ENCODE measurements around the gene GCLC.

The GCLC gene

DNA sequence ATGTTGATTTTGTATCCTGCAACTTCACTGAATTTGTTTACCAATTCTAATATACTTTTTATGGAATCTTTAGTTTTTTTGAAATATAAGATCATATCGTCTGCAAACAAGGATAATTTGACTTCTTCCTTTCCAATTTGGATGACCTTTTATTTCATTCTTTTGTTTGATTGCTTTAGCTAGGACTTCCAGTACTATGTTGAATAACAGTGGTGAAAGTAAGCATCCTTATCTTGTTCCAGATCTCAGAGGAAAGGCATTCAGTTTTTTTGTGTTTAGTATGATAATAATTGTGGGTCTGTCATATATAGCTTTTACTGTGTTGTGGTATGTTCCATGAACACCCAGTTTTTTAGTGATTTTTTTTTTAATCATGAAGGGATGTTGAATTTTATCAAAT, 75.7 kb downstream of the GCLC start:
- no peak for TF ChIP-seq POU2F2 (IDR thresholded peaks at IDR 0.05; ENCODE audit: low read depth, low read length)
- no peak for TF ChIP-seq SPI1 (IDR thresholded peaks at IDR 0.05; ENCODE audit: low read depth, low read length)
- no peak for TF ChIP-seq TAF1 (IDR thresholded peaks at IDR 0.05; ENCODE audit: low read depth, low read length)
- TF ChIP-seq POLR2A (IDR thresholded peaks at IDR 0.05; ENCODE audit: low read depth, low read length) = no peak
- no peak for TF ChIP-seq PAX5 (IDR thresholded peaks at IDR 0.05; ENCODE audit: insufficient read depth, low read length, severe bottlenecking)
- TF ChIP-seq POLR2AphosphoS5 (IDR thresholded peaks at IDR 0.05; ENCODE audit: low read depth, low read length) = no peak
- no peak for FAIRE-seq

GRCh38 chr6:53466257-53466656, 78.6 kb downstream of the GCLC start:
- TF ChIP-seq POLR2A (IDR thresholded peaks at IDR 0.05; ENCODE audit: low read depth, low read length) (no peak), POU2F2 (IDR thresholded peaks at IDR 0.05; ENCODE audit: low read depth, low read length) (no peak), POLR2AphosphoS5 (IDR thresholded peaks at IDR 0.05; ENCODE audit: low read depth, low read length) (no peak), TAF1 (IDR thresholded peaks at IDR 0.05; ENCODE audit: low read depth, low read length) (no peak), SPI1 (IDR thresholded peaks at IDR 0.05; ENCODE audit: low read depth, low read length) (no peak)
- FAIRE-seq (no peak), DNase-seq (ENCODE audit: insufficient read length, low spot score) (no peak)

More for the DNA sequence above, 75.7 kb downstream of the GCLC start:
- DNase-seq (ENCODE audit: insufficient read length, low spot score) = no peak

GRCh38 chr6:53465732-53466131, 79.2 kb downstream of the GCLC start:
- DNase-seq (ENCODE audit: insufficient read length, low spot score) = no peak
- no peak for FAIRE-seq
- no peak for TF ChIP-seq TAF1 (IDR thresholded peaks at IDR 0.05; ENCODE audit: low read depth, low read length)
- no peak for TF ChIP-seq POLR2AphosphoS5 (IDR thresholded peaks at IDR 0.05; ENCODE audit: low read depth, low read length)
- no peak for TF ChIP-seq POU2F2 (IDR thresholded peaks at IDR 0.05; ENCODE audit: low read depth, low read length)
- no peak for TF ChIP-seq SPI1 (IDR thresholded peaks at IDR 0.05; ENCODE audit: low read depth, low read length)
- no peak for TF ChIP-seq POLR2A (IDR thresholded peaks at IDR 0.05; ENCODE audit: low read depth, low read length)
- TF ChIP-seq PAX5 (IDR thresholded peaks at IDR 0.05; ENCODE audit: insufficient read depth, low read length, severe bottlenecking) = no peak

DNA sequence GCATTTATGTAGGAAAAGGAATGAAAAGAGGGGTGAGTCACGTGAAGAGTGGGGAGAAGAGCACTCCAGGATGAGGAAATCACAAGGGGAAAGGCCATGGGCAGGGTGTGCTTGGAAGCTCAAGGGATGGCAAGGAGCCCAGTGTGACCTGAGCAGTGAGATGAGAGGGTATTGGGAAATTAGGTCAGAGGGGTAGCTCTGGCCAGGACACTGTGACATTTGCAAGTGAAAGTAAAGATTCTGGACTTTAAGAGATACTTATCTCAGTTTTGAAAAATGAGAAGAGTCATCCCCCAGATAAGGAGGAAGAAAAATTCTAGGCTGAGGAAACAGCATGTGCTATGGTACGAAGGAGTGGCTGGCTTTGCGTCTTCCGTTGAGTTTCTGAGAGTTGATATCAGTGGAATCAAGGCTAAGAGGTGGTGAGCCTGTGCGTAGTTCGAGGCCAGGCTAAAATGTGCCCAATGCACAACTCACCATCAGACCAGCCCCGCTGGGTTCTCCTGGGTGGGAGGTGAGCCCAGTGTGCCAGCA, 79.9 kb downstream of the GCLC start:
- FAIRE-seq = no peak

GRCh38 chr6:53464483-53464882, 80.4 kb downstream of the GCLC start:
- FAIRE-seq (no peak), DNase-seq (ENCODE audit: insufficient read length, low spot score) (no peak)
- TF ChIP-seq TAF1 (IDR thresholded peaks at IDR 0.05; ENCODE audit: low read depth, low read length) (no peak), SPI1 (IDR thresholded peaks at IDR 0.05; ENCODE audit: low read depth, low read length) (no peak), POU2F2 (IDR thresholded peaks at IDR 0.05; ENCODE audit: low read depth, low read length) (no peak)

More for the DNA sequence above, 79.9 kb downstream of the GCLC start:
- TF ChIP-seq SPI1 (IDR thresholded peaks at IDR 0.05; ENCODE audit: low read depth, low read length) (no peak), TAF1 (IDR thresholded peaks at IDR 0.05; ENCODE audit: low read depth, low read length) (no peak), POLR2A (IDR thresholded peaks at IDR 0.05; ENCODE audit: low read depth, low read length) (no peak)
- DNase-seq (ENCODE audit: insufficient read length, low spot score) = no peak

DNA sequence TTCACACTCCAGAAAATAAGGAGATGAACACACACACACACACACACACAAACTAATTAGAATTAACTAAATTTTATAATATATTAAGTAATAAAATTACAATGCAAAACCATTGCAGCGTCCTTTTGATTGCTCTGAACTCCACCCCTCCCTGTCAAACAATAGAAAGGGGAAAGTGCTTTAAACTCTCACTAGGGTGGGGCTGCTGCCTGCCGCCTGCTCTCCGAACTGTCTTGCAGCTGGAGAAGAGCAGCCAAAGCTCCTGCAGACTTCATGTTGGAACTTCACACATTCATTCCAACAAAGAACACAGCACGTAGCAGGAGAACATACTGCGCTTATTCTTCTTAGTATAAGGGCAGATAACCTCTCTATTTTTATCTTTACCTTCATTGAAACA, 83.2 kb downstream of the GCLC start:
- FAIRE-seq (no peak), DNase-seq (ENCODE audit: insufficient read length, low spot score) (no peak)
- TF ChIP-seq TAF1 (IDR thresholded peaks at IDR 0.05; ENCODE audit: low read depth, low read length) (no peak), POLR2A (IDR thresholded peaks at IDR 0.05; ENCODE audit: low read depth, low read length) (no peak), SPI1 (IDR thresholded peaks at IDR 0.05; ENCODE audit: low read depth, low read length) (no peak), POLR2AphosphoS5 (IDR thresholded peaks at IDR 0.05; ENCODE audit: low read depth, low read length) (no peak), POU2F2 (IDR thresholded peaks at IDR 0.05; ENCODE audit: low read depth, low read length) (no peak), PAX5 (IDR thresholded peaks at IDR 0.05; ENCODE audit: insufficient read depth, low read length, severe bottlenecking) (no peak)

DNA sequence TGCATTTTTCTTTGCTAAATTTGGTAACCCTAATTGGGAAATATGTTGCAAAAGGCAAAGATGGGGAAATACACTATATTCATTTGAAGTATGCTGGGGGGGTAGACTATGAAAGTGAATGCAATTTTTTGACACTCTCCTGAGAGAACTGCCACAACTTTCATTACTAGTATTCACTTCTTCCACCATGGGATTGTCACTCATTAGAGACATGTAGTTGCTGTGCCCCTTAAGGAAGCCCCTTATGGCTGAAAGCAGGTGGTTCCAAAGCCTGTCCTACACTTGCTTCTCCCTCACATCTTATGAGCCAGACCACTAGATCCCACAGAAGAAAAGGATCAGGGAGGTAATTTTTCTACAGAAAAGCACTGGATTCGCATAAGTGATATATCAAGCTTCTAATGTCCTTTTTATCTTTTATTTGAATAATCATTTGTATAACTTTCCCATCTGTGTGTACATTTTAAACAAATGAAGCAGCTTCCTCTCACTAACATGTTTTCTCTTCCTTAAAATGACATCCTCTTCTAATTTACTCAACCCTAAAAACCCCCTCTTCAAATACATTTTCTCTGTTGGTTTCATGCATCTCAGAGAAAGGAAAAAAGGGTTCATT, 83.8 kb downstream of the GCLC start:
- TF ChIP-seq POLR2A (IDR thresholded peaks at IDR 0.05; ENCODE audit: low read depth, low read length) (peak; percentile 50; the same call in 1 of the 2 replicates), TAF1 (IDR thresholded peaks at IDR 0.05; ENCODE audit: low read depth, low read length) (no peak), SPI1 (IDR thresholded peaks at IDR 0.05; ENCODE audit: low read depth, low read length) (peak; percentile 41; the same call in 1 of the 2 replicates)
- DNase-seq (ENCODE audit: insufficient read length, low spot score) (no peak), FAIRE-seq (no peak)

DNA sequence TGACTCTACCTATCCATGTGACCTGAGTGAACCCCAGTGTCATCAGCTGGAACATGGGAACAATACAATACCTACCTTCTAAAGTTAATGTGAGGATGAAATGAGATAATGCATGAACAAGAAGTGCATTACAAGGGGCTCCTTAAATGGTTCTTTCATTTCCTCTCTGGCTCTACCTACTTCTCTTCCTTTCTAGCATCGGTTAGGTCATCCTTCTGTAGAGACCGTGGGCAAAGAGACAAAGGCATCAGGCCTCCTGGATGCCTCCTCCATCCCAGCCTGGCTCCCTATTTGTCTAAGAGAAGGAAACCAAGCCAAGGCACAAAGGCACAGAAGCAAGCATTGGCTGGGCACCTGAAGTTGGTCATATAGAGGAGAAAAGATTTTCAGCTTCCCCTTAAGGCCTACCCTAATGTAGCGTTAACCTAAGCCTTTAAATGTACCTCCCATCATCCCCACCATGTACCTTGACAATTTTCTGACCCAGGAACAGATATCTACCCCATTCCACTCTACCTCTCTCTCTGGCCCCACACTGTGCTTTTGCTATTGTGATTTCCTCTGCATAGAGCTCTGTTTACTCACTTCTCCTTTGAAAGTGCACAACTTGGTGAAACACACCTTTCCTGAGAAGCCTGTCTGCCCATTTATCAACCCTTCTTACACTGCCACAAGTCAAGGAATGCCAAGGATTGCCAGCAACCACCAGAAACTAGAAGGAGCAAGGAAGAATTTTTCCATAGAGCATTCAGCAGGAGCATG, 86.6 kb downstream of the GCLC start:
- DNase-seq (ENCODE audit: insufficient read length, low spot score) = no peak
- FAIRE-seq = no peak
- peak; percentile 84 for TF ChIP-seq SPI1 (IDR thresholded peaks at IDR 0.05; ENCODE audit: low read depth, low read length)
- TF ChIP-seq POLR2A (IDR thresholded peaks at IDR 0.05; ENCODE audit: low read depth, low read length) = no peak

- no peak for TF ChIP-seq POU2F2 (IDR thresholded peaks at IDR 0.05; ENCODE audit: low read depth, low read length)
- TF ChIP-seq POLR2AphosphoS5 (IDR thresholded peaks at IDR 0.05; ENCODE audit: low read depth, low read length) = no peak
- TF ChIP-seq TAF1 (IDR thresholded peaks at IDR 0.05; ENCODE audit: low read depth, low read length) = no peak
- TF ChIP-seq PAX5 (IDR thresholded peaks at IDR 0.05; ENCODE audit: insufficient read depth, low read length, severe bottlenecking) = no peak
- no peak for TF ChIP-seq SPI1 (IDR thresholded peaks at IDR 0.05; ENCODE audit: low read depth, low read length)
- TF ChIP-seq POLR2A (IDR thresholded peaks at IDR 0.05; ENCODE audit: low read depth, low read length) = no peak
- FAIRE-seq (no peak), DNase-seq (ENCODE audit: insufficient read length, low spot score) (no peak)
Observed at GRCh38 chr6:53456809-53457208, 88.1 kb downstream of the GCLC start.

DNA sequence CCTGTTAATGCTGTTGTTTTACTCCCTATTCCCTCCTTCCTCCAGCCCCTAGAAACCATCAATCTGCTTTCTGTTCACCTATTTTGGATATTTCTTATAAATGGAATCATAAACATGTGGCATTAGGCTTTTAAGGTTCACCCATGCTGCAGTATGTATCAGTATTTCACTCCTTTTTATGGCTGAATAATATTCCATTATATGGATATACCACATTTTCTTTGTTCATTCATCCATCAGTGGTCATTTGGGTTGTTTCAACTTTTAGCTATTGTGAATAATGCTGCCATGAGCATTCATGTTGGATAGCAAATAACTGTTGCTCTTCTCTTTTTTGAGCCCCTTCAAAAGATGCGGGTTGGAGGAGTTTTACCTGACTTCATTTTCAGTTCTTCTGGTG, 89.2 kb downstream of the GCLC start:
- FAIRE-seq = no peak
- no peak for DNase-seq (ENCODE audit: insufficient read length, low spot score)

More for the DNA sequence above, 89.2 kb downstream of the GCLC start:
- no peak for TF ChIP-seq POU2F2 (IDR thresholded peaks at IDR 0.05; ENCODE audit: low read depth, low read length)
- TF ChIP-seq POLR2AphosphoS5 (IDR thresholded peaks at IDR 0.05; ENCODE audit: low read depth, low read length) = no peak
- TF ChIP-seq SPI1 (IDR thresholded peaks at IDR 0.05; ENCODE audit: low read depth, low read length) = no peak
- TF ChIP-seq TAF1 (IDR thresholded peaks at IDR 0.05; ENCODE audit: low read depth, low read length) = no peak
- TF ChIP-seq PAX5 (IDR thresholded peaks at IDR 0.05; ENCODE audit: insufficient read depth, low read length, severe bottlenecking) = no peak
- TF ChIP-seq POLR2A (IDR thresholded peaks at IDR 0.05; ENCODE audit: low read depth, low read length) = no peak

All from GM12891 (cell line).